Coronary artery (tissue), 2 donors: ENCODE results near the gene GPR12.
A peak's percentile ranks its signal among the peaks of the same experiment; 100 is the strongest.

Source experiments
- DNase-seq: peaks from one replicate; pipeline ENCODE4 v3.0.0-alpha.2; 2017; ENCODE audit warnings: low spot score
- H3K27ac ChIP-seq, 2 donors: fragments of 200-600 bp; sonication (generic); one replicate each; pipeline ENCODE4 v1.5.1; 2016 to 2019
- H3K4me3 ChIP-seq: fragments of 200-600 bp; sonication (generic); 2 replicates; pipeline ENCODE4 v1.5.1; 2016; ENCODE audit warnings: mild to moderate bottlenecking, moderate library complexity
- TF ChIP-seq, protein P1 (sequence below): fragments of 200-600 bp; sonication (generic); IDR thresholded peaks from one replicate; pipeline ENCODE4 v1.5.1; 2019; ENCODE audit warnings: antibody characterized with exemption

The GPR12 gene

DNA sequence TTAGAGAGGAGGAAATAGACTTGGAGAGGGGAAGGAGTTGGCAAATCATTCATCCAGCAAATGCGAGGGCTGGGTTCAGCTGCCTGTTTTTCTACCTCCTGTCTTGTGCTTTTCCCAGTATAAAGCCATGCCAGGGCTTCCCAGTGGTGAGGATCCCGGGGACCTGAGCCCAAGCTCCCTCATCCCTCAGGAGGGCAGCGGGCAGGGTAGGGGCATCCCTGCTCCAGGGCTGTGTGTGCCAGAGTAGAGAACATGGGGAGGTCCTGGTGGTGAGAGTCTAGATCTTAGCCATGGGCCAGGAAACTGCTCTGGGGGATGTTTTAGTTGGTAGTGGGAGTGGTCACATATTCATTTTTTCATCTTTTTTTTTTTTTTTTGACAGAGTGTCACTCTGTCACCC, 43.6 kb downstream of the GPR12 start:
- Histone ChIP-seq H3K4me3 (no peak overlapping the region), H3K27ac (no peak overlapping the region)
- TF ChIP-seq, protein P1, sequence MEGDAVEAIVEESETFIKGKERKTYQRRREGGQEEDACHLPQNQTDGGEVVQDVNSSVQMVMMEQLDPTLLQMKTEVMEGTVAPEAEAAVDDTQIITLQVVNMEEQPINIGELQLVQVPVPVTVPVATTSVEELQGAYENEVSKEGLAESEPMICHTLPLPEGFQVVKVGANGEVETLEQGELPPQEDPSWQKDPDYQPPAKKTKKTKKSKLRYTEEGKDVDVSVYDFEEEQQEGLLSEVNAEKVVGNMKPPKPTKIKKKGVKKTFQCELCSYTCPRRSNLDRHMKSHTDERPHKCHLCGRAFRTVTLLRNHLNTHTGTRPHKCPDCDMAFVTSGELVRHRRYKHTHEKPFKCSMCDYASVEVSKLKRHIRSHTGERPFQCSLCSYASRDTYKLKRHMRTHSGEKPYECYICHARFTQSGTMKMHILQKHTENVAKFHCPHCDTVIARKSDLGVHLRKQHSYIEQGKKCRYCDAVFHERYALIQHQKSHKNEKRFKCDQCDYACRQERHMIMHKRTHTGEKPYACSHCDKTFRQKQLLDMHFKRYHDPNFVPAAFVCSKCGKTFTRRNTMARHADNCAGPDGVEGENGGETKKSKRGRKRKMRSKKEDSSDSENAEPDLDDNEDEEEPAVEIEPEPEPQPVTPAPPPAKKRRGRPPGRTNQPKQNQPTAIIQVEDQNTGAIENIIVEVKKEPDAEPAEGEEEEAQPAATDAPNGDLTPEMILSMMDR: no peak
- peak; percentile 16 for DNase-seq

DNA sequence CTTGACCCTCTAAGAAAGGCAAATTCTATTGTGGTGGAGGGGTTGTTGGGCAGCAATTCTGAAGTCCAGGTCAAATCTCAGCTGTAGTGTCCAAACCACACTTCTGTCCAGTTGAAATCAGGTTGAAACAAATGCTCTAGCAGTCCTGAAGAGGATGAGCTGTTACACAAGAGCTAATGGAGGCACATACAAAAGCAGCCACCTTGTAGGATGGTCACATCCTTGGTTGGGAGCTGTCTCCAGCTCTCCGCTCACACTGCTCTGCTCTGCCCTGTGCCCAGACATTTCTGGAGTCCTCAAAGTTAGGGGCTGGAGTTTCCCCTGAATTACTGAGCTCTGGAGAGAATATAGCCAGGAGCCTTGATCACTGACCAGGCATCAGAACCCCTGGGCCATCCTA, 47.2 kb downstream of the GPR12 start:
- no peak overlapping the region for H3K27ac ChIP-seq
- H3K4me3 ChIP-seq: no peak overlapping the region
- peak; percentile 21 for DNase-seq
- TF ChIP-seq, protein P1: no peak

DNA sequence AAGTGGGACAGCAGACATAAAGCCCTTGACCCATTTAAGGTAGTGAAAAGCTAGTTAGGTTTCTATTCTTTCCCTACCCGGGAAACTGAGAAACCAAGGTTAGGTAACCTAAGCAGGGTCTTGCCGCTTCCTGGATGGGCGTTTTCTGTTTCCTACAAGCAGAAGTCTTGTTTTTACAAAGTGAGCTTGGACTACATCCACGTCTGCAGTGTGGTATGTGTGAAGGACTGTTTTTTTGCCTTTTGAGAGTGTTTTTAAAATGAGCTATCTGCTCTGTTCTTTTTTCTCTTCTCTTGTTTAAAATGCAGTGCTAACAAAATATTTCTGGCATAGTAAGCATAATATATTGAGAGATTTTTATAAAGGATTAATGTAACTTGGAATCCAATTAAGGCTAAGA, 49.4 kb downstream of the GPR12 start:
- Histone ChIP-seq H3K4me3 (no peak overlapping the region), H3K27ac (no peak overlapping the region)
- peak; percentile 7 for DNase-seq
- TF ChIP-seq, protein P1: no peak

GRCh38 chr13:26710166-26710565, 50.4 kb downstream of the GPR12 start:
- Histone ChIP-seq H3K27ac (no peak overlapping the region), H3K4me3 (no peak overlapping the region)
- TF ChIP-seq, protein P1: no peak
- no peak for DNase-seq

DNA sequence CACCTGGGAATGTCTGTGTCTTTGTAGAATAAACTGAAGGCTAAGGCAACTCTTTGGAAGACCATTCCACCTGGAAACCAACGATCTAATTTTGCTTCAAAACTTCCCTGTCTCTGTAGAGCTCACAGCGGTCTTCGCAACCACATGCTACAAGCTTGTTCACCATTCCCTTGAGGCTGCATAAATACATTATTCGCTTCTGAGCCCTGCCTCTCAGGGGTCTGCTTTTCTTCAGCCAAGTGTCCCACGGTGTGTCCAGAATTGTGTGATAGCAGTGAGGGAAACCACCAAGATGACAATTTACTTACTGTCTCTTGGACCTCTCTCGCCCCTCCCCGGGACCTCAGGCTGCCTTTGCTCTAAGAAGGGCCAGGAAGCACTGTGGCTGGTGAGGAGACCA, 51.1 kb downstream of the GPR12 start:
- Histone ChIP-seq H3K27ac (no peak overlapping the region), H3K4me3 (no peak overlapping the region)
- TF ChIP-seq, protein P1: no peak
- DNase-seq: no peak

DNA sequence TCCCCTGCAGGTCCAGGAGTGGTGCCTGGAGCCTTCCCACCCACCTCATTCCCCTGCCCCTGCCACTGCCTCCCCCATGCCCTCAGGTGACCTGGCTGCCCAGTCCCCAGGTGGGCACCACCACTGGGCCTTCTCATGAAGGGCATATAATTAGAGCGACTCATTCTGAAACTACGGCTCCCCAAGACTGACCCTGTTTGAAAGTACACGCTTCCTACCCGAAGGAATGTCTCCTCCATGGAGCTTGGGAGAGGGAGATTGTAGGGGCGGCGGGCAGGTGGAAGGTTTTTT, 52.6 kb downstream of the GPR12 start:
- TF ChIP-seq, protein P1: no peak
- Histone ChIP-seq H3K4me3 (no peak overlapping the region), H3K27ac (no peak overlapping the region)
- DNase-seq: no peak

- Histone ChIP-seq H3K27ac (no peak overlapping the region), H3K4me3 (no peak overlapping the region)
- TF ChIP-seq, protein P1: peak; percentile 35
- DNase-seq: no peak
These were observed 53.2 kb downstream of the GPR12 start for GRCh38 chr13:26707122-26708006.
